NCI-H2081 treated with DMSO at 0.1 percent for 48 hours (cell line): ENCODE data around the gene LRRC10.

ENCODE experiments used
- DNase-seq: peaks from one replicate; lab custom pipeline; 2025; lab: John Stamatoyannopoulos, UW

LRRC10 gene

DNA sequence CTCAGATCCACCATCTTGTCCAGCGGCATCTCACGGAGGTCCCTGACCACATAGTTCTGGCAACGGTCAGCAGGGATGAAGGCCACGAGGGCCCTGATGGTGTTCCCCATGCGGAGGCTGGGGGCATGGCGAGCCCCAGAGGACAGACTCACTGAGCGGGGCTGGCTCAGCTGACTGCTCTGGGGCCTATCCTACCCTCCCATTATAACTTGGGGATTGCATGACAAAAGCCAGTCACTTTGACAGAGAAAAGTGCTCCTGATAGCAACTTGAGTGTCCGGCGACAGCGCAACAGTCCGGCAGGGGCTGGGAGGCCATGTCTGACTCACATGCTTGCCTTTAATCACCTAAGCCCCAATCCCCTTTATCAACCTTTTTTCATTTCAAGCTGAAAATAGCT, at the start of gene LRRC10:
LRRC10 (minus strand) TSS at position 179 of the 400 bp plus-strand sequence; CDS start at position 110, 69 bp downstream.
- DNase-seq, result no peak

DNA sequence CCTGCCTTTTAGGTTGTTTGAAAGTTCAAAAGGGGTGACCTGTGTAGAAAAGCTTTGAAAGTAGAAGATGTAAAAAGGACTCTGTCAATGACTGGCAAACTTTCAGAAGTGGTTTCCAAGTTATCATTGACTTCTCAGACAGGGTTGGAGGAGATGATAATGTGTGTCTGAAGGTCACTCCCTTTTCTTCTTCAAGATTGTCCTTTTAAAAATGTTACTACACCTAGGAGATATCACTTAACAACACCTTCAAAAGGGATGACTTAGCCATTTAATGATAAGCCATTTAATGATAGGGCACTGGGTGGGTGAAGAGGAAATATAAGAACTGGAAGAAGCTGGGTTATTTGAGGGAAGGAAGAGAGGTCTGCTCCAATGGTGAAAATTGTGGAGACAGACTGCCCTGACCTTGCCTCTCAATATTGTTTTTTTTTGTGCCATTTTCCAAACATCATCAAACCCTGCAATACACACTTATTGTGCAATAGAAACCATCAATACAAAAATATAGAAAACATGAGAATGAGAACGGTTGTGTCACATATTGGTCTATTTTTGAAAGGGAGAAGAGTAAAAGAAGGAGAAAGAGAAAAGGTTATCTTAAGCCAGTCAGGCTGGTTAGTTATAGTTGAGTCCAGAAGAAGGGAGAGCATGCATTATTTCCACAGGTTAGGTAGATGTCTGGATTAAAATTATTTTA, 49.6 kb upstream of the LRRC10 start:
- no peak for DNase-seq

DNA sequence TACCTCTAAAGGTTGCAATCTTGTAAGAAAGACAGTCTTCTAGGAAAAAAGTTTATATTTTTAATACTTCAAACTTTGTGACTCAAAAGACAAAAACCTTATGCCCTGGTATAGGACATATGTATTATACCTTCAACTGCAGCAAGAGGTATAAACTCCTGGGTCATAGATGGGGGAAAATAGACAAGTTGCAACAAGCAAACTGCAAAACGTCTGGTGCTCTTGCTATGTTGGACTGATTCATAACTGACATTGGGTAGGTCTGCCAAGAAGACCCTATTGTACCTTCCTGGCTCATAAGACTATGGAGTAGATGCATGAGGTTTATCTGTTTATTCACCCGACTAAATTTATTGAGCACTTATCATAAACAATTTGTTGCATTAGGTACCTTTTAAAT, 47.5 kb upstream of the LRRC10 start:
- DNase-seq, result no peak

- no peak for DNase-seq
Observed at GRCh38 chr12:69657376-69658137, 46.9 kb upstream of the LRRC10 start.

DNA sequence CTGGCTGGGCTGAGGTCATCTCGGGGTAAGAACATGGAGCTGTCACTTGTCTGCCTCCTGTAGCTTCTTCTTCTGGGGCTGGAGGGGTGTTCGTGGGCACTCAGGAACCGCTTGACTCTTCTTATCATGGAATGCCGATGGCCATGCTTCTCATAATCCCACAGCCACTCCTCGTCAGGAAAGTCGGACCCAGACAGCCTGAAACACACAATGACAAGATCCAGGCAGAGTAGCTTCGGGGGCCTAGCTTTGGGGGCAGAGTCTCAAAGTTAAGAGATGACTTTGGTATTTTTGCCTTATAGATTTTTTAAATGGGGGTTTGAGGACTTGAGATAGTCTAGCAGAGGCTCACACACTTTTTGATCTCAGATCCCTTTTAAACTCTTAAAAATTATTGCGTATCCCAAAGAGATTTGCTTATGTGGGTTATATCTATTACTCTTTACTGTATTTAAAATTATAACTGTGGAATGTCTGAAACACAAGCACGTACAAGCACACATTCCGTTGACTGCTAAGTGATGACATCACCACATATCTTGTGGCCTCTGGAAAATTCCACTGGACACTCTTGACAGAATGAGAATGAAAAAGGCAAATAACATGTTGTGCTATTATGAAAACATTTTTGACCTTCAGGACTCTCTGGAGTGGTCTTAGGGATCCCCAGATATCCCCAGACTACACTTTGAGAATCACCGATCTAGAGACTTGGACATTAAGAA, 45.1 kb upstream of the LRRC10 start:
- no peak for DNase-seq

DNA sequence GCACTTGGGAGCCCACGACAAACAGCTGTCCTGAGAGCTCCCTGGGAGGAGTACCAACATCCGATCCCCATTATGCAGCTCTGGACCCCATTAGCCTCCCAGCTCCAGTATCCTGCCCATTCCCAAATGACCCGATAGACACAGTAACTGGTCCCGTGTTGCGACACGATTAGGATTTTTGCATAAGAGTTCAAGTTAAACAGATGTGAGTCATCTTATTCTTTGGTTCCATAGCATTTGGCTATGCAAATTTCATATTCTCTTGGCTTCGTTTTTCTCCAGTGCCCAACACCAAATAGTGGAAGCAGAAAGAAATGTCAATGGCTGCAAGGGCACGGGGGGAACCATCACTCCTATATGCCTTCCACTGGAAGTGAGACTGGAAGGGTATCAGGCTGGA, 43.0 kb upstream of the LRRC10 start:
- no peak for DNase-seq

DNA sequence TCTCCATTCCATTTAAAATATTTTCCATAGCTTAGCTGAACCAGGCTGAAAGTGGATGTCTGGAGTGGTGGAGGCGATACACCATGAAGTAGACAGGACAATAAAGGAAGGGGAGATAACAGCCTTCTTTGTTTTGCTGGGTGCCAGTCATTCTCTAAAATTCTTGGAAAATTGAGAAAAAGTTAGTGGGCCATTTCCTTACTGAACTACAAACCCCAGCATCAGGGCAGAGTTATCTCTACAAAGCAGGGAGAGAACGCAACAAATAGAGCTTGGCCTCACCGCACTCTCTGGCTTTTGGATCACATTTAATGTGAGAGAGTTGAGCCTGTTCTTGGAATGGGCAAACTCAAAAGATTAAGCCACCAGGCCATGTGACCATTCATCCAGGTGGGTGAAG, 41.2 kb upstream of the LRRC10 start:
- no peak for DNase-seq

DNA sequence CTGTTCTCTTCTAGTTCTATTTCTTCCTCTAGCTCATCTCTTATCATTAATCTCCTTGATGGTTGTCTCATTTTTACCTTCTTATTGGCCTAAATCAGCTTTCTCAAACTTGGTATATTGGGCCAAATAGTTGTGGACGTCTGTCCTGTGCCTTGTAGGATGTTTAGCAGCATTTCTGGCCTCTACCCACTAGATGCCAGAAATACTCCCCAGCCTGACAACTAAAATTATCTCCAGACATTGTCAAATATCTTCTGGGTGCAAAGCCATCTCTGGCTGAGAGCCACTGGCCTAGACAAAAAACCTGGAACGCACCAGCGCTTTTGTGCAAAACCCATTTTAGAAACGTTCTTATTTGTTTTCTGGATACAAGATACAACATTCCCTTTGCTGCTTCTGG, 38.8 kb upstream of the LRRC10 start:
- DNase-seq, result no peak

DNA sequence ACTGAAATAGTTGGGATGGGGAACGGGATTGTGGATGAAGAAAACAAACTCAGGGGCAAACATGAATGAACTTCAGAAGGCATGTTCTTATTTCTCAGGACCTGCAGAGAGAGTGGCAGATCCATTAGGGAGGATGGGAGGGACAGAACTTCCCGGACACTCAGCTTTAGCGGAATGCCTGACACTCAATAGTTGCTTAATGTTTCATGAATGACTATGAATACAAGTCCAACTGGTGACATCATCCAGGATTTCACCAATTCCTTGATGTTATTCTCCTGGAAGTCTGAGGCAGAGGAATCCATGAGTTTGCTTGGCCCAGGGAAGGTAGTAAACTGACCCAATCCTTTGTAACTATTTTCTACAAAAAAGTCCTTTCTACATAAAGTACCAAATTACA, 37.8 kb upstream of the LRRC10 start:
- DNase-seq, result no peak

- no peak for DNase-seq
Observed at GRCh38 chr12:69647178-69647577, 36.5 kb upstream of the LRRC10 start.

DNA sequence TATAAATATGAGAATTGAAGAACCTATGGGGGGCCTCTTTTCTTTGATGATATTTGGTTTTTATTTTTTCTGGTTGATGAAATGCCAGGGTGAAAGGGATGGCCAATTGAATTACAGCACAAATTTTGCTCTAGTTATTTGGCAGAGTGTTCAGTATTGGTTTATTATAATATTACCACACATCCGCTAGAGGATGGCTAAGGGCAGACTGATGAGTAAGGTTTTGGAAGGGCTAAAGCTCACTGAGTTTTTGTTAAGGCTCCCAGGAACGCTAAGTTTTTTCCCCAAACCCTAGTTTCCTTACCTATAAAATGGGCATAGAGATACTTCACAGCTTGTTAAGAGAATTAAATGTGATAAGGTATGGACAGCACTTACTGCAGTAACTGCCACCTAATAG, 34.3 kb upstream of the LRRC10 start:
- no peak for DNase-seq

DNA sequence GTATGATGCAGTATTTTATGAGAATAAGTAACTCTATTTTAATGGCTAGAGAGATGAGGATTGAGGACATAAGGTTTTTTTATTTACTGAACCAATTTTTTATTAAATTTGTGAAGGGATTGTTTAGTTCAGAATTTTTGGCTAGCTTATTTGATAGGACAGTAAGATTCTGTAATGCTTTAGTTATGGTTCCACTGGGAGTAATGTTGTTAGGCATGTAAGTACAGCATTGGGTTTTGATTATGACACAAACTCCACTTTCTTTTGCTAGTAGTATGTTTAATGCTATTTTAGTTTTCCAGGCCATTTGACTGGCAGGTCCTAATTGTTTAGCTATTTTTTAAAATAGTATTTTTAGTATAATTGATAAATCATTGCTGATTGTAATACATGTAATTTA, 33.8 kb upstream of the LRRC10 start:
- no peak for DNase-seq

DNA sequence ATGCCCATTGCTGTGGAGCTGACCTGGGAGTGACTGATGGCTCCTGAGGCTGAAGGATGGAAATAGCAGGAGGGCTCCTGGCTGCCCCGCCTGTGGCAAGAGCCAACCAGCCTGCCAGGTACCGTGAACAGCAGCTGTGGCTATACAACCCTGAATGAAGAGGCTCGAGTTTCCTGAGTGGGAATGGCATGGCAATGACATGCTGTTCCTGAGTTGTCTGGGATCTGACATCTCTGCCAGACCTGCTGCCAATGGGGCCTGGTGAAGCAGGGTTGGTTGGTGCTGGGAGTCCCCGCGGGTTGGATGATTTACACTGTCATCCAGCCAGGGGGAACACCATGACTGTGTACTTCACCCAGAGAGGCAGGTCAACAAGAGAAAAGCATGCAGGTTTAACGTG, 31.8 kb upstream of the LRRC10 start:
- no peak for DNase-seq

DNA sequence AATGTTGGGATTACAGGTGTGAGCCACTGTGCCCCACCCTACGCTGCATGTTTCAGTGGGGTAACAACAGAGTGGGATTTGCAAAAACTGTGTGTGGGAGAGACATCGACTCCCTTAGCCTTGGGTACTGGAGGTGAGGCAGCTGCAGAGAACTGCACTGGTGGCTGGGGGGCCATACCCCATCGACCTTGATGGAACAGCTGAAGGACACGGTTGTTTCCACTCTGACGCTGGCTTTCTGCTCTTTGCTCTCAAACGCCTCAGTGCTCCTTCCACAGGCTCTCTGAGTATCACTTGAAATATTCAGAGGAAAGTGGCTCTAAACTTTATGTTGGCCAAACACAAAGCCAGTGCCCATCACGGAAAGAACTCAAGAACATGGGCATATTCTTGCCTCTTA, 30.8 kb upstream of the LRRC10 start:
- DNase-seq, result no peak

DNA sequence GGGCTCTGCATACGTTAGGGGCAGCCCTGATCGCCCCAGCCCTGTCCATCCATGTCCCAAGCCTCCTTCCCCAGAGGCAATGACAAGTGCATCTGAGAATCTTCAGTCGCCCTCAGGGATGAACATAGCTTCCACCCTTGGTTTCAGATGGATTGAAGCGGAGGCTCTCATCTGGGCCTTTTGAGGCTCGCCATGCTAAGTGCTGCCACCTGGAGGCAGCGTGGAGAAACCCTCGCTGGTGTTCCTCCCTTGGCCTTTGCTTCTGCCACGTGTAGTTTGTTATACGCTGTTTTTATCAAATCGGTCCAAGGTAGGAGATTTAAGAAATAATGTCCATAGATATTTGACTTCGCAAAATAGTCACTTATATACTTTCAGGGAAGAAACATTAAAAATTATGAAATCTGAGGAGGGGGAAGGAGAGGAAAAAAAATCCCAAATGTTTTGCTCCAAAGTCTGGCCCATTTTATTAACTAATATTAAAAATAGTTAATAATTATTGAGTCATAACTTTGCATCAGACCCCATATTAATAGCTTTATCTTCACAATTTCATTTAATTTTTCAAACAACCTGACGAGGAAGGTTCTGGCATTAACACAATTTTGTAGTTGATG, 28.8 kb upstream of the LRRC10 start:
- no peak for DNase-seq

DNA sequence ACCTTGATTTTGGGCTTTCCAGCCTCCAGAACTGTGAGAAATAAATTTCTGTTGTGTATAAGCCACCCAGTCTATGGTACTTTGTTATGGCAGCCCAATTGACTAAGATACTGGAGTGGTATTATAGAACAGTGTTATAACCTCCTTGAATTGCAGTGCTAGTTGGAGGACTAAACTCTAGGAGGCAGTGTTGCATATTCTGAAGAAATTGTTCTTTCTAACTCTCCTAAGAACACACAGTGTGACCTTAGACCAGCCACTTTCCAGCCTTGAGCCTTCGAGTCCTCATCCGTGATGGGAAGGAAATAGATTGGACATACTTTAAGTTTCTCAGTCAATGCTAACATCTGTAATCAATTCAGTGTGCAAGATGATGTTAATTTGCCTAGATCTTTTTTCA, 22.4 kb upstream of the LRRC10 start:
- DNase-seq, result no peak

- DNase-seq, result no peak
Observed at GRCh38 chr12:69630191-69630590, 19.5 kb upstream of the LRRC10 start.

- DNase-seq, result no peak
Observed at GRCh38 chr12:69627501-69627900, 16.8 kb upstream of the LRRC10 start.

DNA sequence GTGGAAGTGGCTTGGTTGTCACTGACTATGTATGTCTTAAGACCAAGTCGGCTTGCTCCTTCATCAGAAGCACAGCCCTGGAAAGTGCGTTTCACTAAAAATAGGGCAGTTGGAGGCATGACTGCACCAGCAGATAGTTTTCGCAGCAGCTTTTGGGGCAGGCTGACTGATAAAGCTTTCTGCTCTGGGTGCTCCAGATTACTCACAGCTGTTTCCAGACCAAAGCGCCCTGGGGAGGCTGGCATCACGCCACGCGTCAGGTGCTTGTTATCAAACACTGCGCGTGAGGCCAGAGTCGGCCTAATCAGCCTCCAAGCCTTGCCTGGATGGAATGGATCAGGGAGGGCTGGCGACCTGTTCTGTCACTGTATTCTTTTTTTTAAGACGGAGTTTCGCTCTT, 13.3 kb upstream of the LRRC10 start:
- DNase-seq, result peak; percentile 38

GRCh38 chr12:69621551-69621950, 10.8 kb upstream of the LRRC10 start:
- DNase-seq, result no peak

DNA sequence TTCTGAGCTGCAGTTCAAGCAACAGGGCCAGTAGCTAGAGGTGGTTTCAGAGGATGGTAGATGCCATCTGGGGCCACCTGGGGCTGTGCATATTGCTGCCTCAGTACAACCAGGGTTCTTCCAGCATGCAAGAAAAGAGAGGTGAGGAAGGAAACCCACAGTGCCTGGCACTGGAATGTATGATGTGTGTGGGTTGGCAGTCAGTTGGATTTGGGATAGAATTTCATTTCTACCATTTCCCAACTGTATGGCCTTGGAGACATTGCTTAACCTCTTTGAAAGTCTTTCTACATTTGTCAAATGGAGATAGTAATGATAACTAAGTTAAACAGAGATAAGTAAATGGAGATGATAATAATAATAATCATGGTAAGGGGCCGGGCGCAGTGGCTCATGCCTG, 10.2 kb upstream of the LRRC10 start:
- no peak for DNase-seq

- no peak for DNase-seq
Observed at GRCh38 chr12:69620077-69620476, 9.4 kb upstream of the LRRC10 start.

DNA sequence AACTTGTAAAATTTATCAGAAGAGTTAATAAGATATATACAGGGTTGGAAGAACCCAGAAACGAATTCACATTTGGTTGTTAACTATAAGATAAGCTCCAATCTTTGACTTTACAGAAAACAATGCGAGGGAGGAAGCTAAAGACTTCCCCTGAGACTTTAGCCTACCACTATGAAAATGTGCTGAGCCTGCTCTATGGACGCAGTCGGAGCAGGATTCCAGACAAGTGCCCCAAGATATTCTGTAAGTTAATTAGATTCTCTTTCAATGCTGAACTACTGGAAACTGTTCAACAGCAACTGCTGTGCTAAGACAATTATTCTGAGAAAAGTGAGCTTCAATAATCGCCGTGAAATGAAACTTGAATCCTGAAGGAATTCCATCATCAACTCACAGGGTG, 8.3 kb upstream of the LRRC10 start:
- DNase-seq, result no peak
